Natural killer cell treated with Interleukin-12 subunit alpha and Interleukin-12 subunit beta and Interleukin-15 and Interleukin-18, amount 100 ng/mL, for 72 hours (primary cell): ENCODE results near the gene WWTR1. TPM values are rescaled to one million over a fixed set of nuclear protein-coding genes. Genes with fewer than 3 reads are reported as not detected.

Experiments used
- ATAC-seq, 2 donors: fragments of 150-1000 bp; cut with Tn5 transposase in 1 of 2; sonication (Bioruptor Pico), chemical (Tn5 transposase) in 1 of 2; 2 replicates each; pipeline ENCODE4 v1.10.0; 2021
- DNase-seq: peaks from one replicate; pipeline ENCODE4 v3.0.0; 2022; ENCODE audit warnings: low spot score
- H3K27ac Mint-ChIP-seq, 2 donors: 1 replicate in 1 of 2; 2 replicates in 1 of 2; pipeline ENCODE4 v1.8.0; 2022; ENCODE audit warnings: mixed read lengths in 2 of 2, mild to moderate bottlenecking in 1 of 2, moderate library complexity in 1 of 2
- H3K27me3 Mint-ChIP-seq, 2 donors: 1 replicate in 1 of 2; 2 replicates in 1 of 2; pipeline ENCODE4 v1.8.0; 2022; ENCODE audit warnings: mixed read lengths in 2 of 2
- H3K36me3 Mint-ChIP-seq: one replicate; pipeline ENCODE4 v1.8.0; 2022; ENCODE audit warnings: mixed read lengths
- H3K4me1 Mint-ChIP-seq, 2 donors: 1 replicate in 1 of 2; 2 replicates in 1 of 2; pipeline ENCODE4 v1.8.0; 2022; ENCODE audit warnings: low read depth in 2 of 2, mixed read lengths in 2 of 2, mild to moderate bottlenecking in 1 of 2
- H3K4me3 Mint-ChIP-seq: one replicate; pipeline ENCODE4 v1.8.0; 2022; ENCODE audit warnings: mixed read lengths
- H3K9me3 Mint-ChIP-seq: 2 replicates; pipeline ENCODE4 v1.8.0; 2022; ENCODE audit warnings: mixed read lengths
- total RNA-seq, 2 donors: library from RNA; stranded (reverse); gene quantifications; one replicate each; pipeline ENCODE4 v1.2.3, GENCODE V29; 2022

Gene WWTR1
- total RNA-seq, 2 donors from 2014 or later = 0.55 to 6.7 TPM

GRCh38 chr3:149507491-149508324 lies 150.1 kb downstream of the WWTR1 start:
- peaks cover 17 to 19% of the 10 kb centered on the region in 2 donors for H3K27me3 Mint-ChIP-seq
- DNase-seq = peak; percentile 86
- H3K4me1 Mint-ChIP-seq = peaks cover 43 to 48% of the 10 kb centered on the region in 2 donors
- H3K27ac Mint-ChIP-seq = peak overlapping the region; percentile 85 to 97
- H3K9me3 Mint-ChIP-seq = no peaks in the 10 kb centered on the region
- no peaks in the 10 kb centered on the region for H3K36me3 Mint-ChIP-seq
- peak; percentile 90 to 95 for ATAC-seq
- peak overlapping the region; percentile 75 for H3K4me3 Mint-ChIP-seq

DNA sequence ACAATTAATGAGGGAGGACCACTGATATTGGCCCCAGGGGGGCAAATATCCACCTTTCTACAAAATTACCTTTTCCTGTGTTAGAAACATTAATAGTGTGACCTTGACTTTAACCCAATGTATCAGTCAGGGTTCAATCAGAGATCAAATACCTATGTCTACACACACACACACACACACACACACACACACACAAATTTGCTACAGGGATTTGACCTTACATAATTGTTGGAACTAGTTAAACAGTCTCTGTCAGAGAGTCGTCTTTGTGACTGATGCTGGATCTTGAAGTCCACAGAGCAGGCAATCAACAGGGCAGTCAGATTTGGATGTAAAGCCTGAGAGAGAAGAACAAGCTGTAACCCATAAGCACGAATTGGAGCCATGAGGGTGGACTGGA lies 150.9 kb downstream of the WWTR1 start:
- Mint-ChIP-seq H3K27ac (peak overlapping the region; percentile 85 to 97), H3K27me3 (peaks cover 11 to 12% of the 10 kb centered on the region in 2 donors), H3K36me3 (no peaks in the 10 kb centered on the region), H3K4me1 (peaks cover 37 to 42% of the 10 kb centered on the region in 2 donors), H3K9me3 (no peaks in the 10 kb centered on the region), H3K4me3 (peak overlapping the region; percentile 75)
- ATAC-seq (no peak), DNase-seq (no peak)

DNA sequence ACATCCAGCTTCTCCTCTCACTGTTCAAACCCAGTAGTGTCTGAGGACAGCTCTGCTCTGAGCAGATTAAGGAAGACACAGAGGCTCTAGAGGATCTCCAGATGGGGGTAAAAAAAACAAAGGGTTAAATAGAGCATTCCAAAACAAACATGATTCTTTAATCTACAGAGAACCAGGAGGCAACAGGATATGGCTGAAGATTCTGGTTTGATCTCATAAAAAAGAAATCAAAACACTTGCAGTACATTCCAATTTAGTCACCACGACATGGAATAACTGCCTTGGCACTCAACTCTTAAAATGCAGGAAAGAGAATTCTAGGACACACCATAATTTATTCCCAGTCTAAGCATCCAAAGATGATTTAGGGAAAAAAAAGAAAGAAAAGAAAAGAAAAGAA lies 151.3 kb downstream of the WWTR1 start:
- Mint-ChIP-seq H3K27me3 (peaks cover 11 to 13% of the 10 kb centered on the region in 2 donors), H3K36me3 (no peaks in the 10 kb centered on the region), H3K27ac (peak overlapping the region; percentile 85 to 97), H3K4me3 (peak overlapping the region; percentile 75), H3K4me1 (peaks cover 37 to 42% of the 10 kb centered on the region in 2 donors), H3K9me3 (no peaks in the 10 kb centered on the region)
- DNase-seq (no peak), ATAC-seq (no peak)

- DNase-seq = no peak
- H3K4me3 Mint-ChIP-seq = no peak overlapping the region
- H3K27ac Mint-ChIP-seq = no peak overlapping the region
- no peaks in the 10 kb centered on the region for H3K36me3 Mint-ChIP-seq
- peaks cover 9 to 11% of the 10 kb centered on the region in 2 donors for H3K27me3 Mint-ChIP-seq
- peaks cover 13 to 20% of the 10 kb centered on the region in 2 donors for H3K4me1 Mint-ChIP-seq
- H3K9me3 Mint-ChIP-seq = no peaks in the 10 kb centered on the region
- no peak for ATAC-seq
Observed at GRCh38 chr3:149502438-149502837, 155.4 kb downstream of the WWTR1 start.

DNA sequence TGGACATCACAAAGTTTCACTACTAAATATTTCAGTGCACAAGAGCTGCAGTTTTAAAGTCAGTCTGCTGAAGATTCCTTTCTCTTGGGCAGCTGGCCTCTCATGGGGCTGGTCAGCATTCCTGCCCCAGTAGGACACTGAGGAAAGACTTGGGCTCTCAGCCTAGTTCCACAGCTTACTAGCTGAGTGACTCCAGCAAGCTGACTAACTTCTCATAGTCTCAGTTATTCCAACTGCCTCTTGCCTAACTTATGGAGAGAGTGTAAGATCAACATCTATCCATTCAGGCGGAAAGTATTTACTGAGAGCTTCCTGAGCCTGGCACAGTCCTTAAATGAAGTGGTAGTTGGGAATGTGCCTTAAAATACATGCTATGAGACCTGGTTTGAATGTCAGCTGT lies 156.3 kb downstream of the WWTR1 start:
- Mint-ChIP-seq H3K9me3 (no peaks in the 10 kb centered on the region), H3K4me1 (peaks cover 4 to 11% of the 10 kb centered on the region in 2 donors), H3K27me3 (peaks cover 9 to 11% of the 10 kb centered on the region in 2 donors), H3K4me3 (no peak overlapping the region), H3K27ac (peak overlapping the region in 1 of 2 donors; percentile 40), H3K36me3 (no peaks in the 10 kb centered on the region)
- no peak for DNase-seq
- no peak for ATAC-seq

DNA sequence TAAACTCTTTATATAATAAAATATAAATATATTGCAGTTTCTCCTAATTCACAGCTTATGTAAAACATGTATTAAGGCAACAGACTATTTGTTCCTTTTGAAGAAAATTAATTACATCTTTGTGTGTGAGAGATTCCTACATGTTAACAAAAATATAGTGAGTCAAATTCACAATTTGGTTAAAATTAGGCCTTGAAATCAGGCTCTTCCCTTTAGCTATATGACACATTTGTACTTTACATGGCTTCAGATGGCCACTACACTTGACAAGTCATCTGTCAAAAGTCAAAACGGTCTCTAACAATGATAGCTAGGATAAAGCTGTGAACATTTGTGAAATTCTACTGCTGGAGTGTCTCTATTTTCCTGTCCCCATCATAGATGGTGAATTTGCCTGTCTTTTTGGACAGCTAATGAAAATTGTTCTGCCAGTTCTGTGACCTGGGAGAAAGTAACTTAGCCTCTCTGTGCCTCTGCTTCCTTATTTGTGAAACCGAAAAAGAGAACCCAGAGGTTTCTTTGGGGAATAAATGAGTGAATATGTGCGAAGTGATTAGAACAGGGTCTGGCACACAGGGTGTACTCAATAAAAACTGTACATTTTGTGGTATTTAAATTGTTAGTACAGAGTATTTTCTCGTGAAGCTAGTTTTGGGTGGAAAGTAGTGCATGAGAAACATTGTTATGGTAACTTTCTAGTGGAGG lies 159.7 kb downstream of the WWTR1 start:
- Mint-ChIP-seq H3K27ac (peak overlapping the region in 1 of 2 donors; percentile 49), H3K4me3 (no peak overlapping the region), H3K27me3 (peaks cover 10 to 24% of the 10 kb centered on the region in 2 donors), H3K36me3 (no peaks in the 10 kb centered on the region), H3K4me1 (peaks cover 17 to 26% of the 10 kb centered on the region in 2 donors), H3K9me3 (no peaks in the 10 kb centered on the region)
- no peak for ATAC-seq
- no peak for DNase-seq

DNA sequence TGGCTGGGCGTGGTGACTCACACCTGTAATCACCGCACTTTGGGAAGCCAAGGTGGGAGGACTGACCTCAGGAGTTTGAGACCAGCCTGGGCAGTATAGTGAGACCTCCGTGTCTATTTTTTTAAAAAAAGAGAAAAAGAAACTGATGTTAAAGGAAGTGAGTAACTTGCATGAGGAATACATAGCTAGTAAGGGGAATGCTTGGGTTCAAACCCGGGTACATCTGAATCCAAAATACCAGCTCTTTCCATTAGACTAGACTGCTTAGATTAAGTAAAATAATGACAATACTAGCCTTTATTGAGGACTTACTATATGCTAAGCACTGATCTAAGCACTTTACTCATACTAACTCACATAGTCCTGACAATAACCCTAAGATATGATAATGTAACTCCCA lies 160.9 kb downstream of the WWTR1 start:
- Mint-ChIP-seq H3K36me3 (no peaks in the 10 kb centered on the region), H3K27me3 (peaks cover 9 to 31% of the 10 kb centered on the region in 2 donors), H3K4me3 (no peak overlapping the region), H3K9me3 (no peaks in the 10 kb centered on the region), H3K4me1 (peaks cover 17 to 24% of the 10 kb centered on the region in 2 donors), H3K27ac (peak overlapping the region in 1 of 2 donors; percentile 57)
- ATAC-seq = no peak
- DNase-seq = no peak

DNA sequence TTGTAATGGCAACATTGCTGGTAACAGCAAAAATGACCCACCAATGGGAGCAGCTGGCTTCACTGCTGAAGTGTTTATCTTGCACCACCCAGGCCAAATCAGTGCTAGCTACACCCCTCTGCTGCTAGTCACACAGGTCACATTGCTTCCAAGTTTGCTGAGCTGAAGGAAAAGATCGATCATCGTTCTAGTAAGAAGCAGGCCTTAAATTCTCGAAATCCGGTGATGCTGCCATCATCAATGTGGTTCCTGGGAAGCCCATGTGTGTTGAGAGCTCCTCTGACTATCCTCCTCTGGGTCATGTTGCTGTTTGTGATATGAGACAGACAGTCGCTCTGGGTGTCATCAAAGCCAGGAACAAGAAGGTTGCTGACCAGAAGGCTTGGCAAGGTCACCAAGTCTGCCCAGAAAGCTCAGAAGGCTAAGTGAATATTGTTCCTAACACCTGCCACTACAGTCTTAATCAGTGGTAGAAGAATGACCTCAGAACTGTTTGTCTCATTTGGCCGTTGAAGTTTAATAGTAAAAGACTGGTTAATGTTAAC lies 162.2 kb downstream of the WWTR1 start:
- H3K4me1 Mint-ChIP-seq = peaks cover 17 to 21% of the 10 kb centered on the region in 2 donors
- no peaks in the 10 kb centered on the region for H3K9me3 Mint-ChIP-seq
- no peaks in the 10 kb centered on the region for H3K36me3 Mint-ChIP-seq
- peak; percentile 49 to 53 for ATAC-seq
- DNase-seq = no peak
- peak overlapping the region; percentile 53 for H3K4me3 Mint-ChIP-seq
- H3K27me3 Mint-ChIP-seq = peaks cover 10 to 25% of the 10 kb centered on the region in 2 donors
- peak overlapping the region; percentile 32 to 72 for H3K27ac Mint-ChIP-seq

GRCh38 chr3:149494759-149495580 lies 162.9 kb downstream of the WWTR1 start:
- H3K27ac Mint-ChIP-seq = peak overlapping the region; percentile 32 to 72
- no peaks in the 10 kb centered on the region for H3K36me3 Mint-ChIP-seq
- ATAC-seq = peak; percentile 69 to 80
- peaks cover 10 to 25% of the 10 kb centered on the region in 2 donors for H3K27me3 Mint-ChIP-seq
- peaks cover 17 to 21% of the 10 kb centered on the region in 2 donors for H3K4me1 Mint-ChIP-seq
- peak overlapping the region; percentile 66 for H3K4me3 Mint-ChIP-seq
- no peaks in the 10 kb centered on the region for H3K9me3 Mint-ChIP-seq
- no peak for DNase-seq

GRCh38 chr3:149494022-149494758 lies 163.6 kb downstream of the WWTR1 start:
- Mint-ChIP-seq H3K4me3 (peak overlapping the region; percentile 66), H3K4me1 (peaks cover 17 to 21% of the 10 kb centered on the region in 2 donors), H3K27me3 (peaks cover 10 to 25% of the 10 kb centered on the region in 2 donors), H3K9me3 (no peaks in the 10 kb centered on the region), H3K36me3 (no peaks in the 10 kb centered on the region), H3K27ac (peak overlapping the region; percentile 32 to 72)
- DNase-seq = peak; percentile 69
- ATAC-seq = peak in 1 of 2 donors; percentile 72

DNA sequence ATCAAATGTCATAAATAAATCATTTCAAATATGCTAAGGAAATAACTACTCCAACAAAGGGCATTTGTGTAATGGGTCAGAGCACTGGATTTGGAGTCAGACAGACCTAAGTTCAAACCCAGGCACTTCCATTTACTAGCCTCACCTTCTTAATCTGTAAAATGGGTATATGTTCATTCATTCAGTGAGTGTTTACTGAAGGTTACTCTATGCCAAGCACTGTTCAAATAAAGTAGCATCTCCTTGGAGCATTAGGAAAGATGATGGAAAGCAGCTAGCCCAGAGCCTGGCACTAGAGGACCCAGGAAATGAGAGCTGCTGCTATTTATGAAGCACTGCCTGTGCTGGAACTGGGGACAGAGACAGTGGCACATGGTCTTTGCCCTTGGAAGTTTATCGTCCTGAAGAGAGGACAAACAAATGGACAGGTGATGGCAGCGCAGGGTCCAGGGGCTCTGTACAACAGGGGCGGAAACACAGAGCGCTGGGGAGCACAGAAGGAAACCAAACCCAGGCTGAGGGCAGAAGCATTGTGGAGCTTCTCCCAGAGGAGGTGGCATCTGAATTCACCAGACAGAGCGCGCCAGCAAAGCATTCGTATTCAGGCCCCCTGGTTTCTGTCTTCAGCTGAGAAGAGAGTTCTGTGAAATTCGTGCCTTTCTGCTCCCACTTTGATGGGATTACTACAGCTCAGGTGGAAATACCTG lies 164.4 kb downstream of the WWTR1 start:
- no peak for ATAC-seq
- Mint-ChIP-seq H3K27ac (peak overlapping the region in 1 of 2 donors; percentile 50), H3K27me3 (peaks cover 10 to 25% of the 10 kb centered on the region in 2 donors), H3K4me3 (no peak overlapping the region), H3K9me3 (no peaks in the 10 kb centered on the region), H3K4me1 (peaks cover 17 to 21% of the 10 kb centered on the region in 2 donors), H3K36me3 (no peaks in the 10 kb centered on the region)
- no peak for DNase-seq
